Hair follicular keratinocyte (primary cell): Measurements from ENCODE around the gene FKBP3. TPM values are rescaled to one million over a fixed set of nuclear protein-coding genes. Genes with fewer than 3 reads are reported as not detected.

ENCODE experiments used
- total RNA-seq: library from RNA; depleted of rRNA; stranded (reverse); fragments of >200 nt; gene quantifications from 2 replicates; pipeline ENCODE4 v1.2.3, GENCODE V29; 2015

Gene FKBP3
- total RNA-seq = 31.8 and 39.1 TPM in 2 replicates

DNA sequence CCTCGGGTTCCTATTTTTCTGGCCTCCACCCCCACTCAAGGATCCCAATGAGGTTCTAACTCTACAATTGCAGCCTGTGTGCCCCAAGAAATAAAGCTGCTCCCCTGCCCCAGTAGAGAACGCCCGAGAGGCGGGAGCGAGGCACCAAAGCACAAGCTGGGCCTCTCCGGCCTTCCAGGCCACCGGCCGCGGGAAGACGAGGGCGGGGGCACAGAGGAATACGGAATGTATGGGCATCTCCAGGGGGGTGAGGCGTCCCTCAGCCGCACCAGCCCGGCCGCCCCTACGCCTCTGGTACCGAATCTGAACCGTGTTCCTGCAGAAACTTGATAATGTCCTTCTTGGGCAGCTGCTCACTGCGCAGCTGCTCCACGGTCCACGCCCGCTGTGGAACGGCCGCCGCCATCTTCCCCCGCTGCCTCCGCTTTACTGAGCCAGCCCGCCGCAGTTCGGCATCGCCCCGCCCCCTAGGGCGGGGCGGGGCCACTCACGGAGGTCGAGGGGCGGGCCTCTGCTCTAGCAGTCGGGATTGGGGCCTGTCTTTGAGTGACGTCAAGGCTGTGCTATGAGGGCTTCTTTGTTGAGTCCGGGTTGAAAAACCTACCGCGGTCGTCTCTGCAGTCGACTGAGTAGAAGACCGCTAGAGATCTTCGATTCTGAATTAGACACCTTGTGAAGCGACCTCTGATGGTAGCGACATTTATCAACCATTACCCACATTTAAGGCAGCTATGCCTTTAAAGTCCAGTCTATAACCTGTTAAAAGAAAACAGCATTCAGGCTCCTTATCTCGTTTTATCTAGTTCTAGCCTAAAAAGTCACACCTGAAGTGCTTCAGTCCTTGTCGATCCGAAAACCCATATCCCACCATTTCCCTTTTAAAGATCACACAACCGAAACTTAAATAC lies at the start of gene FKBP3:
Gene FKBP3 (minus strand): TSS at position 431 of the 908 bp plus-strand sequence. CDS start 25 bp downstream, at position 406.

DNA sequence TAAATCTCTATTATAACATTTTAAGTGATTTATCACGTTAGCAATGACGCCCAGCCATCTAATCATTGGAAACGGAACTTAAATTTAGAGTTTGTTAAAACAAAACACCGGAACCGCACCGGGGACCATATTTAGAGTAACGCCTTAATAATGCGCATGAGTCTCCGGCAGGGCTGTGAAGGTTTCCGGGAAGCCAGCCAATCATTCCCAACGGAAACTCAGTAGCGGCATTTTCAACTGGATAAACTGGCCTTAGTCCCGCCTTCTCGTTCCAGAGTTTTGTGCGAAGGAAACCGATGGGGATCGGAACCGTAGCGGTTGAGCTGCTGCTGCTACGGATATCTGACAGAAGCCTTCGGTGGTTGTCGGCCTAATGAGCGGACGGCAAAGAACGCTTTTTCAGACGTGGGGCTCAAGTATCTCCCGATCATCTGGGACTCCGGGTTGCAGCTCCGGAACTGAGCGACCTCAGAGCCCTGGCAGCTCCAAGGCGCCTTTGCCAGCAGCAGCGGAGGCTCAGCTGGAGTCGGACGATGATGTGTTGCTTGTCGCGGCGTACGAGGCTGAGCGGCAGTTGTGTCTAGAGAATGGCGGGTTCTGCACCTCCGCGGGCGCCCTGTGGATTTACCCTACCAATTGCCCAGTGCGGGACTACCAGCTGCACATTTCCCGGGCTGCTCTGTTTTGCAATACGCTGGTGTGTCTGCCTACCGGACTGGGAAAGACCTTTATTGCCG lies 1.5 kb upstream of the FKBP3 start, which contains the start of gene FANCM:
Gene FANCM (plus strand): TSS at position 272 of the 737 bp plus-strand sequence. CDS start 102 bp downstream, at position 374.

DNA sequence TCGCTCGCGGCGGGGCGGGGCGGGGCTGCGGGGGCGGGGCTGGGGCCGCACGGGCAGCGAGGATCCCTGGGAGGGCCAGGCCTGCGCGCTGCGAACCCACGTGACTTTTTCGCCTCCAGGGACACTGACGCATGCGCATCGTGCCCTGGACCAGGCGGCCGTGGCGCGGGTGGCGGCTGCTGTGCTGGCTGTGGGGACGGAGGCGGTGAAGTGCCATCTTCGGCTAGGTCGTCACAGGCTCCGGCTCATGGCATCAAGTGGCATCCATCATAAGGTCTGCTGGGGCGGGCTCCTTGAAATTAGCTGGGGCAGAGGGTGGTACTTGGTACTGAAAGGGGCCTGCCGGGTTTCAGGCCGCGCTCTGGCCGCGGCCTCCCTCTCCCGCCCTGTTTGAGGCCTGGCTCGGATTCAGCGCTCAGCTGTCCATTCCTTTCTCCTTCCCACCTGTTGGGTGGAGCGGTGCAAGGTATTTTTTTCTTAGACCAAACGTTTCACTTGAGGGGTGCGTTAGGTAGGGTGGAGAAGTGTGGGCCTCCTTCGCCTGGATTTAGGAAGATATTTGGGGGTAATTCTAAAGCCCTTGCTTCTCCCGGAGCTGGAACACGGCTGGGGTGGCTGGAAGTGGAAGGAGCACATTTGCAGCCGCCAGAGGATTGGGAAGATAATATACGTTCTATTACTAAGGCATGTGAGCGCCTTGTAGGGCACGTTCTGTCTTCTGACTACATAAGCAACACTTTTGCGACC lies 50.1 kb downstream of the FKBP3 start, which contains the start of gene PRPF39:
Gene PRPF39 (plus strand): TSS at position 141 of the 747 bp plus-strand sequence. CDS start 11,124 bp downstream, outside the sequence.

Other genes with a start within 250 kb of the FKBP3 start
- gene KLHL28, start 172.5 kb downstream of the FKBP3 start, total RNA-seq = 4.1 and 4.5 TPM in 2 replicates
- gene TOGARAM1, start 172.3 kb downstream of the FKBP3 start, total RNA-seq = 2.9 and 4.1 TPM in 2 replicates
- 11.8 and 14.0 TPM in 2 replicates for gene PRPF39, start 50.4 kb downstream of the FKBP3 start, total RNA-seq
- gene FANCM, start 1.4 kb upstream of the FKBP3 start, total RNA-seq = 2.7 and 5.8 TPM in 2 replicates
- gene MIS18BP1, start 118.7 kb upstream of the FKBP3 start, total RNA-seq = 15.4 and 29.6 TPM in 2 replicates